ENCODE results near the gene HOXB1. TPM values are rescaled to one million over a fixed set of nuclear protein-coding genes. Genes with fewer than 3 reads are reported as not detected.

Gene HOXB1
- total and polyA plus RNA-seq, 2 of the 8 experiments (the other 6 are each of a cell fraction or from before 2014, with no cell fraction given): not detected

- Histone ChIP-seq H3K27me3 (replicated peaks in 1 of 4; ENCODE audit: control insufficient read depth in 3 of 4, extremely low read depth in 1 of 4, insufficient read depth in 3 of 4, low read length in 3 of 4) (peaks cover 68 to 100% (median 92%) of the 10 kb centered on the region in 4 experiments), H4K8ac (ENCODE audit: extremely low read depth, insufficient read depth, low read length) (no peak overlapping the region), H3K4me3 (ENCODE audit: extremely low read depth in 1 of 4, insufficient read depth in 2 of 4, low read depth in 3 of 4, low read length in 4 of 4) (no peak overlapping the region), H3K36me3 (ENCODE audit: control insufficient read depth in 2 of 4, insufficient read depth in 4 of 4, low read length in 3 of 4) (no peaks in the 10 kb centered on the region), H4K20me1 (replicated peaks in 1 of 2; ENCODE audit: control insufficient read depth in 1 of 2, insufficient read depth in 2 of 2, low read length in 2 of 2) (peaks cover 6 to 11% of the 10 kb centered on the region in 2 experiments), H3K4me2 (ENCODE audit: insufficient read depth in 1 of 2, low read depth in 2 of 2, low read length in 2 of 2) (no peak overlapping the region), H3K9me3 (ENCODE audit: insufficient read depth in 2 of 2, low read depth in 1 of 2, low read length in 1 of 2) (no peaks in the 10 kb centered on the region), H2AFZ (ENCODE audit: low read length) (no peak overlapping the region), H2AK5ac (ENCODE audit: low read depth, low read length) (no peak overlapping the region), H3K18ac (ENCODE audit: extremely low read depth, low read length) (no peak overlapping the region), H3K23ac (ENCODE audit: insufficient read length) (no peak overlapping the region), H3K79me2 (ENCODE audit: control insufficient read depth in 1 of 2, insufficient read depth in 2 of 2, low read length in 2 of 2) (no peaks in the 10 kb centered on the region), H3K4ac (replicated peaks; ENCODE audit: insufficient read length, low read depth, low read length) (no peak overlapping the region), H3K23me2 (ENCODE audit: low read depth, low read length) (peaks cover 5% of the 10 kb centered on the region; the same call in 1 of the 2 replicates), H3K56ac (replicated peaks; ENCODE audit: insufficient read length, low read depth, low read length) (no peak overlapping the region), H2BK15ac (ENCODE audit: low read length) (no peak overlapping the region), H3K9ac (replicated peaks in 1 of 4; ENCODE audit: extremely low read depth in 1 of 4, low read depth in 3 of 4, low read length in 3 of 4) (no peak overlapping the region), H2BK20ac (ENCODE audit: low read length) (peak overlapping the region; percentile 55; the same call in 1 of the 2 replicates), H2BK5ac (ENCODE audit: low read depth, low read length) (no peak overlapping the region), H2BK120ac (replicated peaks; ENCODE audit: low read depth, low read length) (no peak overlapping the region), H2BK12ac (ENCODE audit: low read depth, low read length) (0 out of 2 replicates have a peak overlapping the region, but pooled peaks have one; percentile 23), H4K5ac (ENCODE audit: insufficient read length, low read depth, low read length) (no peak overlapping the region), H3K79me1 (ENCODE audit: low read depth, low read length) (no peaks in the 10 kb centered on the region), H3K27ac (ENCODE audit: low read depth, low read length) (no peak overlapping the region), H3K14ac (ENCODE audit: insufficient read length) (no peak overlapping the region), H4K91ac (replicated peaks; ENCODE audit: insufficient read length, low read length) (no peak overlapping the region), H3K4me1 (replicated peaks in 1 of 4; ENCODE audit: control insufficient read depth in 3 of 4, insufficient read depth in 4 of 4, low read length in 3 of 4) (peaks cover 0 to 20% (median 10%) of the 10 kb centered on the region in 4 experiments; a peak in 6 of 7 replicates)
- DNase-seq (ENCODE audit: low read depth in 1 of 2, low spot score in 2 of 2) (no peak), FAIRE-seq (no peak)
- ChIA-PET POLR2A (ENCODE audit: partially characterized antibody) (interaction anchor here (0.6 to 1.2 kb wide), 3 partner anchors 10 to 1796 kb away, joined by 3 to 5 read pairs (median 4); no protein-coding TSS in a partner anchor), CTCF (ENCODE audit: partially characterized antibody) (interaction anchor here (0.7 to 3.1 kb wide), 8 partner anchors 20 to 89 kb away, joined by 3 to 14 read pairs (median 4); partner anchors contain the start of gene HOXB5)
- TF ChIP-seq NANOG (IDR thresholded peaks at IDR 0.05; ENCODE audit: insufficient read depth, low read depth, low read length, poor library complexity, severe bottlenecking) (no peak), POLR2A (IDR thresholded peaks at IDR 0.05; ENCODE audit: control extremely low read depth in 1 of 2, low read depth in 2 of 2, low read length in 2 of 2) (no peak), NRF1 (IDR thresholded peaks at IDR 0.05; ENCODE audit: low read depth, low read length) (no peak), SP2 (IDR thresholded peaks at IDR 0.05; ENCODE audit: low read length) (no peak), CHD1 (IDR thresholded peaks at IDR 0.05; ENCODE audit: low read depth, low read length) (no peak), SAP30 (IDR thresholded peaks at IDR 0.05; ENCODE audit: insufficient read depth, insufficient replicate concordance, low read length) (no peak), CHD2 (IDR thresholded peaks at IDR 0.05; ENCODE audit: low read length) (no peak), BCL11A (IDR thresholded peaks at IDR 0.05; ENCODE audit: low read depth in 2 of 2, low read length in 2 of 2) (no peak), ATF3 (IDR thresholded peaks at IDR 0.05; ENCODE audit: insufficient read depth, low read depth, low read length) (no peak), SIX5 (IDR thresholded peaks at IDR 0.05; ENCODE audit: low read depth, low read length) (no peak), ATF2 (IDR thresholded peaks at IDR 0.05; ENCODE audit: low read length) (no peak), TAF7 (optimal IDR thresholded peaks at IDR 0.05; ENCODE audit: borderline replicate concordance, low read depth, low read length) (no peak)
- 51% methylated on average over 11 of the region's 11 CpGs; no CpG with 5 or more reads in 1 of the 2 experiments for WGBS, 2 experiments (ENCODE audit: extremely low coverage in 1 of 2, insufficient coverage in 1 of 2, insufficient read length in 1 of 2, insufficient replicate concordance in 2 of 2, low coverage in 1 of 2, low lambda C conversion rate in 2 of 2, missing lambda C conversion rate in 1 of 2)
These were observed 1.2 kb downstream of the HOXB1 start for GRCh38 chr17:48529683-48530009.
